ENCODE measurements around the gene RPRD1A.
"Not testable (repeated sequence)": the region's sequence is repeated elsewhere in the genome, so short reads cannot be mapped to it uniquely, and the experiment has no call there.

RPRD1A gene

DNA sequence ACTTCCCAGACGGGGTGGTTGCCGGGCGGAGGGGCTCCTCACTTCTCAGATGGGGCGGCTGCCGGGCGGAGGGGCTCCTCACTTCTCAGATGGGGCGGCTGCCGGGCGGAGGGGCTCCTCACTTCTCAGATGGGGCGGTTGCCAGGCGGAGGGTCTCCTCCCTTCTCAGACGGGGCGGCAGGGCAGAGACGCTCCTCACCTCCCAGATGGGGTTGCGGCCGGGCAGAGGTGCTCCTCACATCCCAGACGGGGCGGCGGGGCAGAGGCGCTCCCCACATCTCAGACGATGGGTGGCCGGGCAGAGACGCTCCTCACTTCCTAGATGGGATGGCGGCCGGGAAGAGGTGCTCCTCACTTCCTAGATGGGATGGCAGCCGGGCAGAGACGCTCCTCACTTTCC lies 10.4 kb upstream of the RPRD1A start:
- not testable (repeated sequence) for DNase-seq

DNA sequence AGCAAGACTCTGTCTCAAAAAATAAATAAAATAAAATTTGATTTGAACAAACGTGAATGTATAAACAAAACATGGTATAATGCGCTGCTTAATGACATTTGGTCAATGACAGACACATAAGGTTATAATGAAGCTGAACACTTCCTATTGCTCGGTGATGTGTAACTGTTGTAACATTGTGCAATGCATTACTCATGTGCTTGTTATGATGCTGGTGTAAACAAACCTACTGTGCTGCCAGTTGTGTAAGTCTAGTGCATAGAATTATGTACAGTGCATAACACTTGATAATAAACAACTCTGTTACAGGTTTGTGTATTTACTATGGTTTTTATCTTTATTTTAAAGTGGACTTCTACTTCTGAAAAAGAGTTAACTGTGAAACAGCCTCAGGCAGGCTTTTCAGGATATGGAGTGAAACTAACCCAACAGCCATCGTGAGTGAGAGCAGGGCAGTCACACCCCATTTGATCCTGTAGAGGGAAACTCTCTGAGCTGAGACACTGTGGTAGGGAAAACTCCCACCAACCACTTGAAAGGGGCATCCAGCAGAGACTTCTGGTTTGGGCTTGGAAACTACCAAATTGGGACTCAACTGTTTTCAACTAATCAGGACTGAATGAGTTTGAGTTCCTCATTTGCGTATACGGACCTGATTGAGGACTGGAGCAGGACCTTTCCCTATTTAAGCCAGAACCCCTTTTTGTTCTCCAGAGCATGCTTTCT lies 8.7 kb upstream of the RPRD1A start:
- DNase-seq, result no peak

DNA sequence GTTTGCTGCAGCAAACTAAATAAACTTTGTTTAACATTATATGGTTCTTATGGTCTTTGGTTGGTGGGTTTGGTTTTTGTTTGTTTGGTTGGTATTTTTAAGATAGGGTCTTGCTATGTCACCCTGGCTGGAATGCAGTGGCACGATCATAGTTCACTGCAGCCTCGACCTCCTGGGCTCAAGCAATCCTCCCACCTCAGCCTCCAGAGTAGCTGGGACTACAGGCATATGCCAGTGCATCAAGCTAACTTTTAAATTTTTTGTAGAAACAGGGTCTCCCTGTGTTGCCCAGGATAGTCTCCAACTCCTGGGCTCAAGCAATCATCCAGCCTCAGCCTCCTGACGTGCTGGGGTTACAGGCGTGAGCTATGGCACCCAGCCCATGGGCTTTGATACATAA lies 7.1 kb upstream of the RPRD1A start:
- no peak for DNase-seq

- no peak for DNase-seq
Measured at GRCh38 chr18:36073676-36074075, 6.3 kb upstream of the RPRD1A start.

GRCh38 chr18:36072406-36072805 lies 5.0 kb upstream of the RPRD1A start:
- DNase-seq, result not testable (repeated sequence)

- no peak for DNase-seq
Measured at GRCh38 chr18:36066686-36067054, 689 bp downstream of the RPRD1A start.

GRCh38 chr18:36066001-36066400 lies 1.4 kb downstream of the RPRD1A start:
- no peak for DNase-seq

DNA sequence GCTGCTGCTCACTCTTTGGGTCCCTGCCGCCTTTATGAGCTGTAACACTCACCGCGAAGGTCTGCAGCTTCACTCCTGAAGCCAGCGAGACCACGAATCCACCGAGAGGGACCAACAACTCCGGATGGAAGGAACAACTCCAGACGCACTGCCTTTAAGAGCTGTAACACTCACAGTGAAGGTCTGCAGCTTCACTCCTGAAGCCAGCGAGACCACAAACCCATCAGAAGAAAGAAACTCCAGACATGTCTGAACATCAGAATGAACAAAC lies 2.6 kb downstream of the RPRD1A start:
- DNase-seq, result not testable (repeated sequence)

- no peak for DNase-seq
Measured at GRCh38 chr18:36064027-36064808, 3.1 kb downstream of the RPRD1A start.

- no peak for DNase-seq
Measured at GRCh38 chr18:36058674-36059073, 8.7 kb downstream of the RPRD1A start.

DNA sequence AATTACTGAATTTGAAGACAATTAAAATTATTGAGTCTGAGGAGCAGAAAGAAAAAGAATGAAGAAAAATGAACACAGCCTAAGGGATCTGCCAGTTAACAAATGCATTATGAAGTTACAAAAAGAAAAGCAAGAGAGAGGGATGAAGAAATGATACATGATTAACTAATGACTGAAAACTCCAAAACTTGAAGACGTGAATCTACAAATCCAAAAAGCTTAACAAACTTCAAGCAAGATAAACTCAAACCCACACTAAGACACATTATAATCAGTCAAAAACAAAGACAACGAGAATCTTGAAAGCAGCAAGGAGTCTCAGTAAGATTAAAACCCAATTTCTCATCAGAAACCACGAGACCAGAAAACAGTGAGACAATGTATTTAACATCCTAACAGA lies 15.6 kb downstream of the RPRD1A start:
- DNase-seq, result no peak

- no peak for DNase-seq
Measured at GRCh38 chr18:36050479-36050878, 16.9 kb downstream of the RPRD1A start.

- DNase-seq, result no peak
Measured at GRCh38 chr18:36047521-36047920, 19.8 kb downstream of the RPRD1A start.

DNA sequence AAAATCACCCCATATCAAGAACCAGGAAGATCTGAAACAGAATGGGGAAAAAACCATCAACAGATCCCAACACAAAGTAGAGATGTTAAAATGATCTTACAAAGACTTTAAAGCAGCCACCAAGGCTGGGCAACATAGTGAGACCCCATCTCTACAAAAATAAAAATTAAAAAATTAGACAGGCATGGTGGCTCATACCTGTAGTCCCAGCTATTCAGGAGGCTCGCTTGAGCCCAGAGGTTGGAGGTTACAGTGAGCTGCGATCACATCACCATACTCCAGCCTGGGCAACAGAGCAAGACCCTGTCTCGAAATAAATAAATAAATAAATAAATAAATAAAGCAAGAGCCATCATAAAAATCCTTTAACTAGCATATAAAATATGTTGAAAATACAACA lies 20.5 kb downstream of the RPRD1A start:
- DNase-seq, result no peak

- DNase-seq, result no peak
Measured at GRCh38 chr18:36045241-36045991, 21.9 kb downstream of the RPRD1A start.

GRCh38 chr18:36043153-36043552 lies 24.2 kb downstream of the RPRD1A start:
- DNase-seq, result no peak

- DNase-seq, result no peak
Measured at GRCh38 chr18:36041146-36041545, 26.2 kb downstream of the RPRD1A start.

- no peak for DNase-seq
Measured at GRCh38 chr18:36038102-36038663, 29.2 kb downstream of the RPRD1A start.

- no peak for DNase-seq
Measured at GRCh38 chr18:36035253-36035652, 32.1 kb downstream of the RPRD1A start.

- DNase-seq, result no peak
Measured at GRCh38 chr18:36034299-36034895, 33.0 kb downstream of the RPRD1A start.

- DNase-seq, result no peak
Measured at GRCh38 chr18:36031903-36032302, 35.5 kb downstream of the RPRD1A start.

DNA sequence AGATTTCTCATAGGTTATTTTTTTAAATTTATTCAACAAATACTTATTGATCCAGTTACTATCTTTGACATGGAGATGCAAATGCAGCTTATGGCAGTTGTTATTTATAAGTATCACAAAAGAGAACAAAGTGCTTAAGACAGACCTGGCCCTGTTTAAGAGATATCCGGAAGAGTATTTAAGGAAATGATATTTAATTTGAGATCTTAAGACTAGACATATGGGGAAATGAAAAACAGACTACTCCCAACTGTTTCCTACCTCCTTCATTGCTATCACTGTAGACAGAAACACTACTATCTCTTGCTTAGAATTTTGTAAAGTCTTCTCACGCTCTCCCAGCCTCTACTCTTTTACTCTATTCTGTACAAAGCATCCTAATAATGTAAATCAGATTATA lies 36.0 kb downstream of the RPRD1A start:
- no peak for DNase-seq

DNA sequence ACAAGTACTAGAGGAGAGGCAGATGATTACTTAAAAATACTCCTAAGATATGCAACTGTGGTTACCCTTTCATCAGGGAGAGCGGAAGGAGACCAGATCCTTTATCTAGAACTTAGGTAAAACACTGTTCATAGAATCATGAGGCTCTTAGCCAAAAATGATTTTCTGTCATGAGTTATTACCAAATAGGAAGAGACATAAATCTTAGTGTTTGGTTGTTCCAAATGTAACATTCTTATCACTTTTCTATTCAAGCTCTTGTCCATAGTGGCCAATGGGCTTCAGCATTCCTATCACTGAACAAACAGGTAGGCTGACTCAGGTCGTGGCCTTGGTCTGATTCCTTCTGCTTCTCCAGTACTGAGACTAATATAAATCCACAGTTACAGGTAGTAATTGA lies 38.5 kb downstream of the RPRD1A start:
- no peak for DNase-seq
